Adrenal gland (tissue), 5 donors: ENCODE results near the gene PCNT.

ENCODE experiments used
- POLR2A ChIP-seq, 2 donors: fragments of 450-650 bp; IDR thresholded peaks; one replicate each; pipeline ENCODE4 v1.6.1; 2017; ENCODE audit warnings: antibody characterized with exemption in 2 of 2, mild to moderate bottlenecking in 2 of 2, moderate library complexity in 1 of 2
- TF ChIP-seq, protein P1 (sequence below), 6 experiments: fragments of 450-650 bp in 4 of 6; fragments of 200-600 bp in 2 of 6; sonication (generic) in 1 of 6; IDR thresholded peaks; 1 replicate in 5 of 6; 2 replicates in 1 of 6; pipeline versions ENCODE4 v1.5.1 to v1.8.0; 2016 to 2021; ENCODE audit warnings: antibody characterized with exemption in 6 of 6, mild to moderate bottlenecking in 2 of 6, moderate library complexity in 1 of 6
- donor health status: DM: no; HTN: no; CAD: no.

- TF ChIP-seq POLR2A (IDR thresholded peaks at IDR 0.05): no peak
- TF ChIP-seq, protein P1, sequence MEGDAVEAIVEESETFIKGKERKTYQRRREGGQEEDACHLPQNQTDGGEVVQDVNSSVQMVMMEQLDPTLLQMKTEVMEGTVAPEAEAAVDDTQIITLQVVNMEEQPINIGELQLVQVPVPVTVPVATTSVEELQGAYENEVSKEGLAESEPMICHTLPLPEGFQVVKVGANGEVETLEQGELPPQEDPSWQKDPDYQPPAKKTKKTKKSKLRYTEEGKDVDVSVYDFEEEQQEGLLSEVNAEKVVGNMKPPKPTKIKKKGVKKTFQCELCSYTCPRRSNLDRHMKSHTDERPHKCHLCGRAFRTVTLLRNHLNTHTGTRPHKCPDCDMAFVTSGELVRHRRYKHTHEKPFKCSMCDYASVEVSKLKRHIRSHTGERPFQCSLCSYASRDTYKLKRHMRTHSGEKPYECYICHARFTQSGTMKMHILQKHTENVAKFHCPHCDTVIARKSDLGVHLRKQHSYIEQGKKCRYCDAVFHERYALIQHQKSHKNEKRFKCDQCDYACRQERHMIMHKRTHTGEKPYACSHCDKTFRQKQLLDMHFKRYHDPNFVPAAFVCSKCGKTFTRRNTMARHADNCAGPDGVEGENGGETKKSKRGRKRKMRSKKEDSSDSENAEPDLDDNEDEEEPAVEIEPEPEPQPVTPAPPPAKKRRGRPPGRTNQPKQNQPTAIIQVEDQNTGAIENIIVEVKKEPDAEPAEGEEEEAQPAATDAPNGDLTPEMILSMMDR (IDR thresholded peaks at IDR 0.05): no peak
Measured at GRCh38 chr21:46323710-46324389, at the start of gene PCNT, which contains the start of gene C21orf58.
